ENCODE results near the gene SDHA. TPM values are rescaled to one million over a fixed set of nuclear protein-coding genes. Genes with fewer than 3 reads are reported as not detected.
A peak's percentile ranks its signal among the peaks of the same experiment; 100 is the strongest.
"Not testable (repeated sequence)": the region's sequence is repeated elsewhere in the genome, so short reads cannot be mapped to it uniquely, and the experiment has no call there.

The SDHA gene
- total and polyA plus RNA-seq, 10 of the 15 experiments (the other 5 are each of a cell fraction or from before 2014, with no cell fraction given): 63.3 to 205 (median 104) TPM

DNA sequence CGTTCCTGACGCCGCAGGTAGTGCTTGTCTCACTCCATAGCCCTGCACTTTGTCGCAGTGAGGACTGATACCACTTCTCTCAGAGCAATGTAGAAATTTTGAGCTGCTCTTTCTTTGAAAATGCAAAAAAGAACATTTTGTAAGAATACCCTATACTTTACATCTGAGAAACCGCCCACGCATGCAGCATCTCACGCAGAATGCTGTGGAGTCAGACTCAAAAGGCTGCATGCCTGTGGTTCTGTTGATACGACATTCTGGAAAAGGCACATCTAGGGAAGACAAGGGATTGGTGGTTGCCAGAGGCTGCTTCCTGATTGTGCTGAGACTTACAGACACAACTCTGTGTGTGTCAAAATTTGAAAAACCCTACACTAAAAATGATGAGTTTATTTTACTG lies 19.8 kb downstream of the SDHA start:
- ATAC-seq; H3K9me3 ChIP-seq (replicated peaks; ENCODE audit: control insufficient read depth, insufficient read depth, low read length); H3K4me1 ChIP-seq (ENCODE audit: control insufficient read depth, insufficient read depth, low read length); H3K4me3 ChIP-seq; H4K20me1 ChIP-seq (ENCODE audit: control insufficient read depth, insufficient read depth); SMC1A ChIA-PET (ENCODE audit: uncharacterized antibody, unreplicated experiment); H2AFZ ChIP-seq (ENCODE audit: control insufficient read depth, low read depth, low read length); RAD21 ChIA-PET (ENCODE audit: unreplicated experiment); H3K79me2 ChIP-seq (ENCODE audit: control insufficient read depth, insufficient read depth, low read length); CTCF ChIA-PET; FAIRE-seq; DNase-seq (ENCODE audit: low read depth, low spot score); POLR2A ChIA-PET; H3K27ac ChIP-seq (ENCODE audit: control insufficient read depth, insufficient read depth); H3K27me3 ChIP-seq (replicated peaks in 1 of 2; ENCODE audit: control insufficient read depth in 2 of 2, insufficient read depth in 2 of 2, low read length in 1 of 2); H3K4me2 ChIP-seq (ENCODE audit: control insufficient read depth, insufficient read depth); H3K9ac ChIP-seq (ENCODE audit: control insufficient read depth, insufficient read depth, low read length); intact Hi-C loops (cut with micrococcal nuclease; ENCODE audit: unreplicated experiment); in situ Hi-C loops (cut with MboI): not testable (repeated sequence)
- WGBS (ENCODE audit: insufficient coverage, insufficient replicate concordance, low lambda C conversion rate, missing lambda C conversion rate): over 99% methylated on average over 8 of the region's 8 CpGs
- TSS peak; percentile 1 for BruUV-seq (replicated peaks)
- peaks cover 3 to 14% of the 10 kb centered on the region in 2 experiments; a peak in 3 of 4 replicates for H3K36me3 ChIP-seq (ENCODE audit: control insufficient read depth in 2 of 2, insufficient read depth in 2 of 2, low read length in 1 of 2)

DNA sequence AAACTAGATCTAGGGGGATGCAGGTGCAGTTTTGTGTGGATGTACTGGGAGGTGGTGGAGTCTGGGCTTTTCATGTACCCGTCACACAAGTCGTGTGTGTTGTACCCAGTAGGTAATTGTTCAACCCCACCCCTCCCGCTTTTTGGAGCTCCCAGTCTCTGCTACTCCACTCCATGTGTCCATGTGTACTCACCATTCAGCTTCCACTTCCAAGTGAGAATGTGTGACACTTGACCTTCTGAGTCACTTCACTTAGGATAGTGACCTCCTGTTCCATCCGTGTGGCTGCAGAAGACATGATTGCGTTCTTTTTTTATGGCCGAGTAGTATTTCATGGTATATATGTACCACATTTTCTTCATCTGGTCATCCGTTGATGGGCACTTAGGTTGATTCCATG lies 22.4 kb downstream of the SDHA start:
- H2AFZ ChIP-seq (ENCODE audit: control insufficient read depth, low read depth, low read length); H3K79me2 ChIP-seq (ENCODE audit: control insufficient read depth, insufficient read depth, low read length); H3K4me2 ChIP-seq (ENCODE audit: control insufficient read depth, insufficient read depth); intact Hi-C loops (cut with micrococcal nuclease; ENCODE audit: unreplicated experiment); ATAC-seq; H3K27ac ChIP-seq (ENCODE audit: control insufficient read depth, insufficient read depth); H3K9me3 ChIP-seq (replicated peaks; ENCODE audit: control insufficient read depth, insufficient read depth, low read length); RAD21 ChIA-PET (ENCODE audit: unreplicated experiment); H3K4me3 ChIP-seq; H3K4me1 ChIP-seq (ENCODE audit: control insufficient read depth, insufficient read depth, low read length); DNase-seq (ENCODE audit: low read depth, low spot score); in situ Hi-C loops (cut with MboI); CTCF ChIA-PET; H4K20me1 ChIP-seq (ENCODE audit: control insufficient read depth, insufficient read depth); H3K9ac ChIP-seq (ENCODE audit: control insufficient read depth, insufficient read depth, low read length); POLR2A ChIA-PET; H3K27me3 ChIP-seq (replicated peaks in 1 of 2; ENCODE audit: control insufficient read depth in 2 of 2, insufficient read depth in 2 of 2, low read length in 1 of 2); SMC1A ChIA-PET (ENCODE audit: uncharacterized antibody, unreplicated experiment); FAIRE-seq; BruUV-seq (replicated peaks): not testable (repeated sequence)
- WGBS (ENCODE audit: insufficient coverage, insufficient replicate concordance, low lambda C conversion rate, missing lambda C conversion rate): 97% methylated on average over 7 of the region's 7 CpGs
- H3K36me3 ChIP-seq (ENCODE audit: control insufficient read depth in 2 of 2, insufficient read depth in 2 of 2, low read length in 1 of 2): peaks cover 2 to 14% of the 10 kb centered on the region in 2 experiments; a peak in 3 of 4 replicates

DNA sequence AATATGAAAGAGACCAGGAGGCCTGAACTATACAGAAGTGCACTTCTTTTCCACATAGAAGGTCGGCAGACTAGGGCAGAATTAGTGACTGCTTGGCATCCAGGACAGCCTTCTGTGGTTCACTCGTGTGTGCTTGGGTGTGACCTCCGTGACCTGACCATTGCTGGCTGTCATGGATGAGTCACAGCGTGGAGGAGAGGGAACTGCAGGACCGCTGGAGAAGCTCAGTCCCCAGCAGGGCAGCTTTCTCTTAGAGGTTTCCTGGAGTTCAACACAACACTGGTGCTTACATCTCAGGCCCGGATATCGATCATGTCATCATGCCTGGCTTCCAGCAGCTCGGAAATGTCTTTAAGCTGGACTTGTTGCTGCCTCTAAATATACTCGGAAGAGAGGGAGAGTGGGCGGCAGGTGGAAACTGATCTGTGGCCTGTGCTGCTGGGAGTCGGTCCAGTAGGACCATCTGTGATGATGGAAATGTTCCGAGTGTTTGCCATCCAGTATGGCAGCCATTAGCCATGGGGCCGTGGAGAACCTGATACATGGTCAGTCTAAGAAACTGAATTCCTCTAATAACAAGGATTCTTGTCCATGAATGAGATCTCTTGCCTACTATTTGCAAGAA lies 23.0 kb downstream of the SDHA start:
- RAD21 ChIA-PET (ENCODE audit: unreplicated experiment); H3K4me2 ChIP-seq (ENCODE audit: control insufficient read depth, insufficient read depth); H2AFZ ChIP-seq (ENCODE audit: control insufficient read depth, low read depth, low read length); BruUV-seq (replicated peaks); H3K27ac ChIP-seq (ENCODE audit: control insufficient read depth, insufficient read depth); in situ Hi-C loops (cut with MboI); H3K4me3 ChIP-seq; H3K9ac ChIP-seq (ENCODE audit: control insufficient read depth, insufficient read depth, low read length); ATAC-seq; H3K4me1 ChIP-seq (ENCODE audit: control insufficient read depth, insufficient read depth, low read length); CTCF ChIA-PET; H3K9me3 ChIP-seq (replicated peaks; ENCODE audit: control insufficient read depth, insufficient read depth, low read length); FAIRE-seq; SMC1A ChIA-PET (ENCODE audit: uncharacterized antibody, unreplicated experiment); intact Hi-C loops (cut with micrococcal nuclease; ENCODE audit: unreplicated experiment); H4K20me1 ChIP-seq (ENCODE audit: control insufficient read depth, insufficient read depth); H3K27me3 ChIP-seq (replicated peaks in 1 of 2; ENCODE audit: control insufficient read depth in 2 of 2, insufficient read depth in 2 of 2, low read length in 1 of 2); POLR2A ChIA-PET; H3K79me2 ChIP-seq (ENCODE audit: control insufficient read depth, insufficient read depth, low read length); DNase-seq (ENCODE audit: low read depth, low spot score): not testable (repeated sequence)
- peaks cover 2 to 14% of the 10 kb centered on the region in 2 experiments; a peak in 3 of 4 replicates for H3K36me3 ChIP-seq (ENCODE audit: control insufficient read depth in 2 of 2, insufficient read depth in 2 of 2, low read length in 1 of 2)
- WGBS (ENCODE audit: insufficient coverage, insufficient replicate concordance, low lambda C conversion rate, missing lambda C conversion rate): 97% methylated on average over 13 of the region's 13 CpGs

DNA sequence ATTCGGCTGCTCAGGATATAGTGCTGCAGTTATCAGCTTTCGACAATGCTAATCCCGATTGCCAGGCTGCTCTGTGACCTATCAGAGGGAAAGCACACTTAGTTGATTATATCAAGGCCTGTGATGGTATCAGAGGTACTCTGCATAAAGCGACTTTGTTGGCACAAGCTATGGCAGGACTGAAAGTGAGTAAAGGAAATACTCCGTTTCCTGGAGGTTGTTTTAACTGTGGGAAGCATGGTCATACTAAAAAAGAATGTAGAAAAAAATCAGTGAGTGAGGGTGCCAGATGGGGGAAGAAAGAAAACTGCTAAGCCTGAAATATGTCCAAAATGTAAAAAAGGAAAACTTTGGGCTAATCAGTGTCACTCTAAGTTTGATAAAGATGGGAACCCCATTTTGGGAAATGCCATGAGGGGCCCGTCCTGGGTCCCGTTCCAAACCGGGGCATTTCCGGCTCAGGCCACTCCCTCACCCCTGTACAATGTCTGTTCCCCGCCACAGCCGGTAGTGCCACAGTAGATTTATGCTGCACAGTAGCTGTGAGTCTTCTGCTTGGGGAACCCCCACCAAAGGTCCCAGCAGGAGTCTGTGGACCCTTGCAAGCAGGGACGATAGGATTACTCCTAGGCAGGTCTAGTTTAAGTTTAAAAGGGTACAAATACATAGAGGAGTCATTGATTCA lies 25.7 kb downstream of the SDHA start:
- H2AFZ ChIP-seq (ENCODE audit: control insufficient read depth, low read depth, low read length); POLR2A ChIA-PET; ATAC-seq; H3K27ac ChIP-seq (ENCODE audit: control insufficient read depth, insufficient read depth); in situ Hi-C loops (cut with MboI); intact Hi-C loops (cut with micrococcal nuclease; ENCODE audit: unreplicated experiment); H3K27me3 ChIP-seq (replicated peaks in 1 of 2; ENCODE audit: control insufficient read depth in 2 of 2, insufficient read depth in 2 of 2, low read length in 1 of 2); H3K4me1 ChIP-seq (ENCODE audit: control insufficient read depth, insufficient read depth, low read length); H3K4me2 ChIP-seq (ENCODE audit: control insufficient read depth, insufficient read depth); DNase-seq (ENCODE audit: low read depth, low spot score); RAD21 ChIA-PET (ENCODE audit: unreplicated experiment); BruUV-seq (replicated peaks); H3K79me2 ChIP-seq (ENCODE audit: control insufficient read depth, insufficient read depth, low read length); H3K4me3 ChIP-seq; H3K9me3 ChIP-seq (replicated peaks; ENCODE audit: control insufficient read depth, insufficient read depth, low read length); FAIRE-seq; H3K9ac ChIP-seq (ENCODE audit: control insufficient read depth, insufficient read depth, low read length); H4K20me1 ChIP-seq (ENCODE audit: control insufficient read depth, insufficient read depth): not testable (repeated sequence)
- WGBS (ENCODE audit: insufficient coverage, insufficient replicate concordance, low lambda C conversion rate, missing lambda C conversion rate): 80% methylated on average over 12 of the region's 12 CpGs
- ChIA-PET CTCF (interaction anchor here (1.0 kb wide), 1 partner anchor 658 kb away, joined by 3 read pairs; no protein-coding TSS in a partner anchor), SMC1A (ENCODE audit: uncharacterized antibody, unreplicated experiment) (interaction anchor here (1.7 kb wide), 1 partner anchor 39 kb away, joined by 4 read pairs; no protein-coding TSS in a partner anchor)
- H3K36me3 ChIP-seq (ENCODE audit: control insufficient read depth in 2 of 2, insufficient read depth in 2 of 2, low read length in 1 of 2): peaks cover 2 to 14% of the 10 kb centered on the region in 2 experiments; a peak in 3 of 4 replicates

Measured in GM12878 (cell line).